Retinal pigment epithelial cell (primary cell): ENCODE measurements around the gene OR2AK2.

ENCODE experiments used
- DNase-seq: peaks from one replicate; pipeline ENCODE4 v3.0.0-alpha.2; 2010; ENCODE audit warnings: low read depth
- H3K4me3 ChIP-seq: 2 replicates; pipeline ENCODE4 v1.5.1; 2011; ENCODE audit warnings: mild to moderate bottlenecking, low read length, control low read depth, moderate library complexity
- TF ChIP-seq, protein P1 (sequence below): conservative IDR thresholded peaks from 2 replicates; pipeline ENCODE4 v1.5.1; 2011; ENCODE audit warnings: low read depth, low read length, control low read depth, inconsistent platforms

Gene OR2AK2

GRCh38 chr1:247966532-247967204 lies 1.6 kb downstream of the OR2AK2 start:
- TF ChIP-seq, protein P1, sequence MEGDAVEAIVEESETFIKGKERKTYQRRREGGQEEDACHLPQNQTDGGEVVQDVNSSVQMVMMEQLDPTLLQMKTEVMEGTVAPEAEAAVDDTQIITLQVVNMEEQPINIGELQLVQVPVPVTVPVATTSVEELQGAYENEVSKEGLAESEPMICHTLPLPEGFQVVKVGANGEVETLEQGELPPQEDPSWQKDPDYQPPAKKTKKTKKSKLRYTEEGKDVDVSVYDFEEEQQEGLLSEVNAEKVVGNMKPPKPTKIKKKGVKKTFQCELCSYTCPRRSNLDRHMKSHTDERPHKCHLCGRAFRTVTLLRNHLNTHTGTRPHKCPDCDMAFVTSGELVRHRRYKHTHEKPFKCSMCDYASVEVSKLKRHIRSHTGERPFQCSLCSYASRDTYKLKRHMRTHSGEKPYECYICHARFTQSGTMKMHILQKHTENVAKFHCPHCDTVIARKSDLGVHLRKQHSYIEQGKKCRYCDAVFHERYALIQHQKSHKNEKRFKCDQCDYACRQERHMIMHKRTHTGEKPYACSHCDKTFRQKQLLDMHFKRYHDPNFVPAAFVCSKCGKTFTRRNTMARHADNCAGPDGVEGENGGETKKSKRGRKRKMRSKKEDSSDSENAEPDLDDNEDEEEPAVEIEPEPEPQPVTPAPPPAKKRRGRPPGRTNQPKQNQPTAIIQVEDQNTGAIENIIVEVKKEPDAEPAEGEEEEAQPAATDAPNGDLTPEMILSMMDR, result no peak
- H3K4me3 ChIP-seq, result no peak overlapping the region
- no peak for DNase-seq

- H3K4me3 ChIP-seq, result no peak overlapping the region
- TF ChIP-seq, protein P1, result no peak
- no peak for DNase-seq
These were observed 28.0 kb downstream of the OR2AK2 start for GRCh38 chr1:247992986-247993385.

GRCh38 chr1:247998811-247999210 lies 33.8 kb downstream of the OR2AK2 start:
- no peak for DNase-seq
- no peak overlapping the region for H3K4me3 ChIP-seq
- TF ChIP-seq, protein P1, result no peak

- no peak for DNase-seq
- H3K4me3 ChIP-seq, result no peak overlapping the region
- TF ChIP-seq, protein P1, result no peak
These were observed 35.1 kb downstream of the OR2AK2 start for GRCh38 chr1:248000169-248000568.

DNA sequence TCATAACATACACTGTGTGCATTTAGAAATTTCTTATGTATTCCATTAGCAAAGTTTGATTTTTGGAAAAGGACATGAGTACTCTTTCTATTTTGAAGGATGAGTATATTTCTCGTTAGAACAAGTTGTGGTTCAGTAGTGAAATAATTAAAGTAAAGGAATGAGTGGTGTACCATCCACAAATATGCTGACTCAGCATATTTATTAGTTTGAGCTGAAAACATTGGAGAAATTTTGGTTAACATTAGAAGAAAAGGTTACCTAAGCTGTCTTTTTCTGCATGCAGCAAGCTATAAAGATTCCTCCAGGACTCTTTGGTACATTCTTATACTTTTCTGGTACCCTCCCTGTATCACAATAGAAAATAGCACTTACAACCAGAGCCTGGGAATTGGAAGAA lies 42.7 kb downstream of the OR2AK2 start:
- TF ChIP-seq, protein P1, result no peak
- no peak overlapping the region for H3K4me3 ChIP-seq
- DNase-seq, result no peak

DNA sequence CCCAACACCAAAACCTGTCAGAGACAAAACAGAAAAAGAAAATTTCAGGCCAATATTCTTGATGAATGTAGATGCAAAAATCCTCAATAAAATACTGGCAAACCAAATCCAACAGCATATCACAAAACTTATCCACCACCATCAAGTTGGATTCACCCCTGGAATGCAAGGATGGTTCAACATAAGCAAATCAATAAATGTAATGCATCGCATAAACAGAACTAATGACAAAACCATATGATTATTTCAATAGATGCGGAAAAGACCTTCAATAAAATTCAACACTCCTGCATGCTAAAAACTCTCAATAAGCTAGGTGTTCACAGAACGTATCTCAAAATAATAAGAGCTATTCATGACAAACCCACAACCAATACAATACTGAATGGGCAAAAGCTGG lies 44.6 kb downstream of the OR2AK2 start:
- DNase-seq, result no peak
- TF ChIP-seq, protein P1, result no peak
- H3K4me3 ChIP-seq, result no peak overlapping the region

GRCh38 chr1:248013229-248013710 lies 48.2 kb downstream of the OR2AK2 start, which contains the start of gene OR2L5:
Gene OR2L5 (plus strand): TSS chr1:248013660. CDS start chr1:248021948, 8,288 bp downstream.
- DNase-seq, result no peak
- no peak within 1 kb of the TSS for H3K4me3 ChIP-seq
- TF ChIP-seq, protein P1, result no peak
